ENCODE measurements around the gene CFAP99. TPM values are rescaled to one million over a fixed set of nuclear protein-coding genes. Genes with fewer than 3 reads are reported as not detected.

Gene CFAP99
- total RNA-seq, 1 experiment from 2014 or later, result 0.33 TPM

GRCh38 chr4:2449051-2449450 lies 30.3 kb downstream of the CFAP99 start:
- Histone ChIP-seq H3K36me3 (ENCODE audit: control insufficient read depth, insufficient read depth, low read length) (no peaks in the 10 kb centered on the region), H3K9me3 (ENCODE audit: control insufficient read depth, insufficient read depth, low read depth, low read length) (no peaks in the 10 kb centered on the region), H3K4me3 (ENCODE audit: low read depth in 2 of 2, low read length in 2 of 2) (no peak overlapping the region), H3K27ac (ENCODE audit: low read length) (no peak overlapping the region), H3K27me3 (ENCODE audit: control insufficient read depth, insufficient read depth, low read length) (no peaks in the 10 kb centered on the region), H3K4me1 (ENCODE audit: control insufficient read depth, insufficient read depth, low read length) (no peaks in the 10 kb centered on the region)
- TF ChIP-seq SIN3A (IDR thresholded peaks at IDR 0.05; ENCODE audit: borderline replicate concordance, insufficient read depth, low read depth, low read length), result no peak
- no peak for TF ChIP-seq POLR2AphosphoS5 (IDR thresholded peaks at IDR 0.05; ENCODE audit: low read depth, low read length)
- TF ChIP-seq CTCF (IDR thresholded peaks at IDR 0.05), result no peak
- TF ChIP-seq TCF7L2 (IDR thresholded peaks at IDR 0.05; ENCODE audit: low read depth, low read length), result no peak
- ChIA-PET POLR2A (no interaction called here), CTCF (interaction anchor here (0.5 kb wide), 1 partner anchor 20 kb away, joined by 4 read pairs; the partner anchor contains the start of gene RNF4)
- no peak for ATAC-seq
- no peak for DNase-seq (ENCODE audit: low read depth, low spot score)
- intact Hi-C loops (cut with micrococcal nuclease; ENCODE audit: unreplicated experiment), result no loop called here
- BruUV-seq (replicated peaks), result no TSS peak
- in situ Hi-C loops (cut with HindIII; ENCODE audit: low pct_unique_long_range_greater_than_20kb, low sequenced_read_pairs), result no loop called here

DNA sequence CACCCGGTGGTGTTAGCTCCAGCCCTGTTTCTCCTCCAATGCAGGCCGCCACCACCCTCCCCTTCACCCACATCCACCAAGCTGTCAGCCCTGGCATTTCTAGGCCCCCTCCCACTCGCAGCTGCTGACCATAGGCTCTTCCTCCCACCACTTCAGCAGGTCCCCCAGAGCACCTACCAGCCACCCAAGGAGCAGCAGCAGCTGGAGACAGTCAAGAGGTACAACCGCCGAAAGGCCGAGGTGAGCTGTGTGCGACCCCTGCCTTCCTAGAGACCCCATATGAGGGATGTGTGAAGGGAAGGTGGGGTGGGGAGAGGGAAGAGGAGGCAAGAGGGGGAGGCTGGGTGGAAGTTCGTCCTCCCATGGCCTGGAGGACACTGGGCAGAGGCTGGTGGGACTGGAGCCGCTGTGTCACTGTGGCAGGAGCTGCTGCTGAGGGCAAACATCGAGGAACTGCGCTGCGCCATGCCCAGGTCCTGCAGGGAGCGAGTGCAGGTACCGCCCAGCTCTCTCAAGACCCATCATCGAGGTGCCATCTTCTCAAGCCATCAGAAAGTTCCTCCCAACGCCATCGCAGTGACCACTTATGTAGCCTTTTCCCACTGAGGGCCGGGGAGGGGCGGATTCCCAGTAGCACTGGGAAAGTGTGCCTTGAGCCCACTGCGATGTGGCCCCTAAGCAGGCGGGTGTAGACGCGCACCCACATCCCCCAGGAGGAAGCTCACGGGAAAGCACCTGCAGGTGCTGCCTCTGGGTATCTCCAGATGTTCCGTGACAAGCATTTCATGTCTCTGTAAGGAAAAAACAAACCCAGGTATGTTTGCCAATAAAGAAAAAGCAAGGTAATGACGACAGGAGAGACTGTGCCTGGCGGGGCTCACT lies 31.0 kb downstream of the CFAP99 start:
- CTCF ChIA-PET, result no interaction called here
- Histone ChIP-seq H3K36me3 (ENCODE audit: control insufficient read depth, insufficient read depth, low read length) (no peaks in the 10 kb centered on the region), H3K9me3 (ENCODE audit: control insufficient read depth, insufficient read depth, low read depth, low read length) (no peaks in the 10 kb centered on the region), H3K4me3 (ENCODE audit: low read depth in 2 of 2, low read length in 2 of 2) (no peak overlapping the region), H3K4me1 (ENCODE audit: control insufficient read depth, insufficient read depth, low read length) (no peaks in the 10 kb centered on the region), H3K27ac (ENCODE audit: low read length) (no peak overlapping the region), H3K27me3 (ENCODE audit: control insufficient read depth, insufficient read depth, low read length) (no peaks in the 10 kb centered on the region)
- POLR2A ChIA-PET, result no interaction called here
- no peak for TF ChIP-seq CTCF (IDR thresholded peaks at IDR 0.05)
- TF ChIP-seq TCF7L2 (IDR thresholded peaks at IDR 0.05; ENCODE audit: low read depth, low read length), result no peak
- TF ChIP-seq SIN3A (IDR thresholded peaks at IDR 0.05; ENCODE audit: borderline replicate concordance, insufficient read depth, low read depth, low read length), result no peak
- no peak for TF ChIP-seq POLR2AphosphoS5 (IDR thresholded peaks at IDR 0.05; ENCODE audit: low read depth, low read length)
- TF ChIP-seq, protein P1, sequence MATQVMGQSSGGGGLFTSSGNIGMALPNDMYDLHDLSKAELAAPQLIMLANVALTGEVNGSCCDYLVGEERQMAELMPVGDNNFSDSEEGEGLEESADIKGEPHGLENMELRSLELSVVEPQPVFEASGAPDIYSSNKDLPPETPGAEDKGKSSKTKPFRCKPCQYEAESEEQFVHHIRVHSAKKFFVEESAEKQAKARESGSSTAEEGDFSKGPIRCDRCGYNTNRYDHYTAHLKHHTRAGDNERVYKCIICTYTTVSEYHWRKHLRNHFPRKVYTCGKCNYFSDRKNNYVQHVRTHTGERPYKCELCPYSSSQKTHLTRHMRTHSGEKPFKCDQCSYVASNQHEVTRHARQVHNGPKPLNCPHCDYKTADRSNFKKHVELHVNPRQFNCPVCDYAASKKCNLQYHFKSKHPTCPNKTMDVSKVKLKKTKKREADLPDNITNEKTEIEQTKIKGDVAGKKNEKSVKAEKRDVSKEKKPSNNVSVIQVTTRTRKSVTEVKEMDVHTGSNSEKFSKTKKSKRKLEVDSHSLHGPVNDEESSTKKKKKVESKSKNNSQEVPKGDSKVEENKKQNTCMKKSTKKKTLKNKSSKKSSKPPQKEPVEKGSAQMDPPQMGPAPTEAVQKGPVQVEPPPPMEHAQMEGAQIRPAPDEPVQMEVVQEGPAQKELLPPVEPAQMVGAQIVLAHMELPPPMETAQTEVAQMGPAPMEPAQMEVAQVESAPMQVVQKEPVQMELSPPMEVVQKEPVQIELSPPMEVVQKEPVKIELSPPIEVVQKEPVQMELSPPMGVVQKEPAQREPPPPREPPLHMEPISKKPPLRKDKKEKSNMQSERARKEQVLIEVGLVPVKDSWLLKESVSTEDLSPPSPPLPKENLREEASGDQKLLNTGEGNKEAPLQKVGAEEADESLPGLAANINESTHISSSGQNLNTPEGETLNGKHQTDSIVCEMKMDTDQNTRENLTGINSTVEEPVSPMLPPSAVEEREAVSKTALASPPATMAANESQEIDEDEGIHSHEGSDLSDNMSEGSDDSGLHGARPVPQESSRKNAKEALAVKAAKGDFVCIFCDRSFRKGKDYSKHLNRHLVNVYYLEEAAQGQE (IDR thresholded peaks at IDR 0.05; ENCODE audit: insufficient read depth in 1 of 2, low read depth in 2 of 2, low read length in 1 of 2), result no peak
- BruUV-seq (replicated peaks), result no TSS peak
- intact Hi-C loops (cut with micrococcal nuclease; ENCODE audit: unreplicated experiment), result no loop called here
- in situ Hi-C loops (cut with HindIII; ENCODE audit: low pct_unique_long_range_greater_than_20kb, low sequenced_read_pairs), result no loop called here
- DNase-seq (ENCODE audit: low read depth, low spot score) (no peak), ATAC-seq (no peak)

Data from Panc1 (cell line).